ENCODE results near the gene CANT1.

The CANT1 gene

GRCh38 chr17:78998311-78999055, 11.1 kb downstream of the CANT1 start:
- 94% methylated on average over 28 of the region's 28 CpGs for WGBS
- H3K27me3 ChIP-seq (ENCODE audit: insufficient read depth, low read length) = peaks cover 35% of the 10 kb centered on the region
- no peak overlapping the region for H3K9ac ChIP-seq (ENCODE audit: low read depth, low read length)
- H3K4me1 ChIP-seq (ENCODE audit: insufficient read depth, low read length) = no peaks in the 10 kb centered on the region
- H3K9me3 ChIP-seq (ENCODE audit: insufficient read depth, low read depth, low read length) = no peaks in the 10 kb centered on the region
- H3K36me3 ChIP-seq (ENCODE audit: insufficient read depth, low read length) = peaks cover 19% of the 10 kb centered on the region
- no peak overlapping the region for H3K27ac ChIP-seq (ENCODE audit: low read depth, low read length)
- no peak overlapping the region for H3K4me3 ChIP-seq (ENCODE audit: low read length)

DNA sequence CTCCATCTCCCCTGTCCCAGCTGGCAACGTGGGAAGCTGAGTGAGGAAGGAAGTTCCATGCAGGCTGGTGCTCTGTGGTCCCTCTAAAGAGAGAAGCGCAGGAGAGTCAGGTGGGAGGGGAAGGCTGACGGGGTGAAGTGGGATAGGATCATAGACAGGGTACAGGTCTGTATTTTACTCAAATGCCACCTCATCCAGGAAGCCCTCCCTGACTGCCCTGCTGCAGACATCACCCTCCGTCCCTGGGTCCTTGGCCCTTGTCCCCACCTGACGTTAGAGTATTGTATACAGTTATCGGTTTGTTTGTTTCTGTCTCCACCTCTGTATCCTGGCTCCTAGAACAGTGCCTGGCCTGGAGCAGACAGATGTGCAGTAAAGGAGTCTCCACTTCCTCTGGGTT, 11.7 kb downstream of the CANT1 start:
- no peaks in the 10 kb centered on the region for H3K9me3 ChIP-seq (ENCODE audit: insufficient read depth, low read depth, low read length)
- peaks cover 20% of the 10 kb centered on the region for H3K36me3 ChIP-seq (ENCODE audit: insufficient read depth, low read length)
- no peak overlapping the region for H3K9ac ChIP-seq (ENCODE audit: low read depth, low read length)
- no peak overlapping the region for H3K27ac ChIP-seq (ENCODE audit: low read depth, low read length)
- WGBS = 87% methylated on average over 5 of the region's 6 CpGs
- peaks cover 29% of the 10 kb centered on the region for H3K27me3 ChIP-seq (ENCODE audit: insufficient read depth, low read length)
- H3K4me3 ChIP-seq (ENCODE audit: low read length) = no peak overlapping the region
- no peaks in the 10 kb centered on the region for H3K4me1 ChIP-seq (ENCODE audit: insufficient read depth, low read length)

- Histone ChIP-seq H3K36me3 (ENCODE audit: insufficient read depth, low read length) (peaks cover 22% of the 10 kb centered on the region), H3K4me1 (ENCODE audit: insufficient read depth, low read length) (no peaks in the 10 kb centered on the region), H3K9me3 (ENCODE audit: insufficient read depth, low read depth, low read length) (no peaks in the 10 kb centered on the region), H3K4me3 (ENCODE audit: low read length) (no peak overlapping the region), H3K27ac (ENCODE audit: low read depth, low read length) (no peak overlapping the region), H3K27me3 (ENCODE audit: insufficient read depth, low read length) (peaks cover 23% of the 10 kb centered on the region), H3K9ac (ENCODE audit: low read depth, low read length) (no peak overlapping the region)
- WGBS = 96% methylated on average over 27 of the region's 27 CpGs
Observed at GRCh38 chr17:78997231-78997741, 12.3 kb downstream of the CANT1 start.

GRCh38 chr17:78996781-78997201, 12.8 kb downstream of the CANT1 start:
- Histone ChIP-seq H3K27ac (ENCODE audit: low read depth, low read length) (no peak overlapping the region), H3K4me3 (ENCODE audit: low read length) (no peak overlapping the region), H3K36me3 (ENCODE audit: insufficient read depth, low read length) (peaks cover 22% of the 10 kb centered on the region), H3K4me1 (ENCODE audit: insufficient read depth, low read length) (no peaks in the 10 kb centered on the region), H3K27me3 (ENCODE audit: insufficient read depth, low read length) (peaks cover 18% of the 10 kb centered on the region), H3K9ac (ENCODE audit: low read depth, low read length) (no peak overlapping the region), H3K9me3 (ENCODE audit: insufficient read depth, low read depth, low read length) (no peaks in the 10 kb centered on the region)
- WGBS = 95% methylated on average over 16 of the region's 16 CpGs

GRCh38 chr17:78995761-78996451, 13.7 kb downstream of the CANT1 start:
- Histone ChIP-seq H3K36me3 (ENCODE audit: insufficient read depth, low read length) (peaks cover 26% of the 10 kb centered on the region), H3K4me3 (ENCODE audit: low read length) (no peak overlapping the region), H3K27me3 (ENCODE audit: insufficient read depth, low read length) (peaks cover 10% of the 10 kb centered on the region; the same call in 1 of the 2 replicates), H3K27ac (ENCODE audit: low read depth, low read length) (no peak overlapping the region), H3K9me3 (ENCODE audit: insufficient read depth, low read depth, low read length) (no peaks in the 10 kb centered on the region), H3K9ac (ENCODE audit: low read depth, low read length) (no peak overlapping the region), H3K4me1 (ENCODE audit: insufficient read depth, low read length) (no peaks in the 10 kb centered on the region)
- 93% methylated on average over 18 of the region's 18 CpGs for WGBS

DNA sequence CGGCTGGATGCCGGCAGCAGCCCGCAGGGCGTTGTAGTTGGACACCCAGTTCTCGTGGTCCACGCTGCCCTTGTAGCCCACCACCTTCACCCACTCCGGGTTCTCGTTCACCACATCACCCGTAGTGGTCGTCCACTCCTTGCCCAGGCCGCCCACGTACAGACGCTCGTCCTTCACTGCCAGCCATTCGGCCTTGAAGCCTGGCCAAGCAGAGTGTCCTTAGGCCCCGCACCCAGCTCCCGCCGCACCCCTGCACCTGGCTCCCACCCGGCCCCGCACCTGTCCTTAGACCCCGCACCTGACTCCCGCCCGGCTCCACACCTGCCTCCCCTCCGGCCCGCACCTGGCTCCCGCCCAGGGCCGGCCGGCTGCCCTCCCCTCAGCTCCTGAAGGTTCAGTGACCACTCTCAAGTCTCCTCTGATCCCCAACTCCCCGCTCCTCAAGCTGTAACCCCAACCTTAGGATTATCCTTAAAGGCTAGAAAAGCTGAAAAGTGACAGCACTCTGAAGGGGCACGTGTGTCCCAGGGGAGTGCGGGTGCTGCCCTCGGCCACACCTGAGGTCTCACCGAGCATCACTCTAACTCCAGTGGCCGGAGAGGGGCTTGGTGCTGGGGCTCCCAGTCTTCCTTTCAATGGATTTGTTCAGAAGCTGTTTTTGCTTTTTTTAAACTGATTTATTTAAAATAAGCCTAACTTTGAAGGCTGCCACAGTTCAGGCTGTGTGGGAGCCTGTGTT, 14.4 kb downstream of the CANT1 start:
- peaks cover 28% of the 10 kb centered on the region for H3K36me3 ChIP-seq (ENCODE audit: insufficient read depth, low read length)
- H3K4me1 ChIP-seq (ENCODE audit: insufficient read depth, low read length) = no peaks in the 10 kb centered on the region
- 96% methylated on average over 34 of the region's 34 CpGs for WGBS
- H3K27ac ChIP-seq (ENCODE audit: low read depth, low read length) = no peak overlapping the region
- no peak overlapping the region for H3K4me3 ChIP-seq (ENCODE audit: low read length)
- H3K27me3 ChIP-seq (ENCODE audit: insufficient read depth, low read length) = peaks cover 3% of the 10 kb centered on the region; the same call in 1 of the 2 replicates
- H3K9ac ChIP-seq (ENCODE audit: low read depth, low read length) = no peak overlapping the region
- H3K9me3 ChIP-seq (ENCODE audit: insufficient read depth, low read depth, low read length) = no peaks in the 10 kb centered on the region

DNA sequence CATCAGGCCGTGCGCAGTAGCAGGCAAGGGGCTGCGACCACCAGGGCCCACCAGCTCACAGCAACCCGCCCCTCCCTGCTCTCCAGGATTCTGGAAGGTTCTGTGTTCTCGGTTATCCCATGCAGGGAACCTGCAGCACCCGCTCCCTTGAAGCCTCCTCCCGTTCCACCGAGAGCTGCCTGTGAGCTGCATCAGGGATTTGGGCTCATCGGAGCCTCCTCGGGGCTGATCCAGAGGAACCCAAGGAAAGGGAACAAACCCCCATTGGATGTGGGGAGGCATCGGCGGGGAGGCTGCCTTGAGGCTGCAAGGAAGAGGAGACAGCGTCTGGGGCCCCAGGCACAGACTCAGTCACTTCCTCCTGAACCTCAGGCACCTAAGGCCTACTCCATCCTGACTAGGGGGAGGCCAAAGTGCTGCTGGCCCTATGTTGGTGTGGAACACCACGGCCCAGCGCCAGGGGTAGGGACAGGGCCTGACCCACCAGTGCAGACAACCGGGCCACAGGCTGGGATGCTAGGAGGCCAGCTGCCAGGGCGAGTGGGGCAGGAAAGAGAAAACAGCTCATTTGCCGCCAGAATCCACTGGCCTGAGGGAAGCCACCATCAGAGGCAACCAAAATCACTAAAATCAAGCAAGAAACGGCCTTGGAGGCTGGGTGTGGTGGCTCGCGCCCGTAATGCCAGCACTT, 15.4 kb downstream of the CANT1 start:
- H3K27ac ChIP-seq (ENCODE audit: low read depth, low read length) = no peak overlapping the region
- no peaks in the 10 kb centered on the region for H3K4me1 ChIP-seq (ENCODE audit: insufficient read depth, low read length)
- no peaks in the 10 kb centered on the region; the same call in 1 of the 2 replicates for H3K27me3 ChIP-seq (ENCODE audit: insufficient read depth, low read length)
- 95% methylated on average over 22 of the region's 22 CpGs for WGBS
- H3K4me3 ChIP-seq (ENCODE audit: low read length) = no peak overlapping the region
- H3K9me3 ChIP-seq (ENCODE audit: insufficient read depth, low read depth, low read length) = no peaks in the 10 kb centered on the region
- H3K9ac ChIP-seq (ENCODE audit: low read depth, low read length) = no peak overlapping the region
- H3K36me3 ChIP-seq (ENCODE audit: insufficient read depth, low read length) = peaks cover 29% of the 10 kb centered on the region

- H3K36me3 ChIP-seq (ENCODE audit: insufficient read depth, low read length) = peaks cover 29% of the 10 kb centered on the region
- no peaks in the 10 kb centered on the region for H3K4me1 ChIP-seq (ENCODE audit: insufficient read depth, low read length)
- H3K27me3 ChIP-seq (ENCODE audit: insufficient read depth, low read length) = no peaks in the 10 kb centered on the region; the same call in 1 of the 2 replicates
Observed at GRCh38 chr17:78993241-78993956, 16.2 kb downstream of the CANT1 start.

GRCh38 chr17:78992542-78993212, 16.9 kb downstream of the CANT1 start:
- no peaks in the 10 kb centered on the region for H3K9me3 ChIP-seq (ENCODE audit: insufficient read depth, low read depth, low read length)
- H3K4me3 ChIP-seq (ENCODE audit: low read length) = no peak overlapping the region
- H3K27ac ChIP-seq (ENCODE audit: low read depth, low read length) = no peak overlapping the region
- WGBS = 94% methylated on average over 12 of the region's 12 CpGs
- H3K4me1 ChIP-seq (ENCODE audit: insufficient read depth, low read length) = no peaks in the 10 kb centered on the region
- no peak overlapping the region for H3K9ac ChIP-seq (ENCODE audit: low read depth, low read length)
- H3K27me3 ChIP-seq (ENCODE audit: insufficient read depth, low read length) = no peaks in the 10 kb centered on the region; the same call in 1 of the 2 replicates
- H3K36me3 ChIP-seq (ENCODE audit: insufficient read depth, low read length) = peaks cover 28% of the 10 kb centered on the region

More at GRCh38 chr17:78993241-78993956, 16.2 kb downstream of the CANT1 start:
- no peak overlapping the region for H3K9ac ChIP-seq (ENCODE audit: low read depth, low read length)
- H3K27ac ChIP-seq (ENCODE audit: low read depth, low read length) = no peak overlapping the region
- no peak overlapping the region for H3K4me3 ChIP-seq (ENCODE audit: low read length)
- no peaks in the 10 kb centered on the region for H3K9me3 ChIP-seq (ENCODE audit: insufficient read depth, low read depth, low read length)
- 85% methylated on average over 49 of the region's 49 CpGs for WGBS
